Erythroblast (primary cell): ENCODE measurements around the gene IL7R.

ENCODE experiments used
- GATA1 ChIP-seq: IDR thresholded peaks from 2 replicates; pipeline ENCODE4 v1.6.1; 2011; ENCODE audit warnings: low read depth, mild to moderate bottlenecking, control low read depth, low read length, moderate library complexity
- POLR2A ChIP-seq: IDR thresholded peaks from 2 replicates; pipeline ENCODE4 v1.6.1; 2011; ENCODE audit warnings: mild to moderate bottlenecking, low read length

DNA sequence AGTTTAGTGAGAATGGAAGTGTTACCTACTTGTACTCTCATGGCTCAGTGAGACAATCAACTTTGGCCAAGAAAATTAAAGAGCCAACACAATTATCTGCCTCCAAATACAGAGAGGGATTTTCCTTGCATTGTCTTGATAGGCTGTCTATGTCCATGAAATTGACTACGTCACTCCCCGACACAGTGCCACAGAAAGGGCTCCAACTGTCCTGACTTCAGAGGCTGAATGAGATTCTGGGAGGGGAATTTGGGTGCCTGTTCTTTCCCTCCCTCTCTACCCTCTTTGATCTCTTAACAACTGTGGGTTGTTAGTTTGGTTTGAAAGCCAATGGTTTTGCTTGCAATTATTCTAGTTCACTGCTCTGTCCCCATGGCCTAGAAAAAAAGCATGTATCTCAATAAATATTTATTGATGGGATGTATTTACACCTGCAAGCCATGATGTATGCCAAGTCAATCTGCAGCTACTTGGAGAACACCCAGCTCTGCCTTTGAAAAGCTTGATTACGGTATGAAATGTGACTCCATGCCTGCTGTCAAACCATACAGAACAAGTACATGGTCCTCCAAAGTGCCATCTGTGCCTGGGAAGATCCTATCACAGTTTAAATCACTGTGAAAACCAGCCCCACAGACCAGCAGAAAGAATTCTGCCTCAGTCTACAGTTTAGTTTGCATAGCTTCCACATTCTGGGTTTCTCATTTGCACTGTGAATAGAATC is 44.4 kb downstream of the IL7R start:
- TF ChIP-seq POLR2A (no peak), GATA1 (no peak)
